Left kidney (tissue), 2 donors: ENCODE results near the gene DLGAP1. TPM values are rescaled to one million over a fixed set of nuclear protein-coding genes. Genes with fewer than 3 reads are reported as not detected.

Source experiments
- DNase-seq: peaks from one replicate; pipeline ENCODE4 v3.0.0-alpha.2; 2013
- polyA plus RNA-seq: library from polyadenylated mRNA; unstranded; fragments of 120-200 nt; gene quantifications from one replicate; pipeline ENCODE4 v1.2.1, GENCODE V29; 2013; ENCODE audit not compliant: insufficient read length

Gene DLGAP1
- polyA plus RNA-seq, 1 donor, result 6.2 TPM

- DNase-seq, result no peak
Observed at GRCh38 chr18:3689986-3690763, 764.9 kb downstream of the DLGAP1 start.

- DNase-seq, result no peak
Observed at GRCh38 chr18:3689091-3689490, 766.0 kb downstream of the DLGAP1 start.

- peak; percentile 70 for DNase-seq
Observed at GRCh38 chr18:3688690-3689089, 766.4 kb downstream of the DLGAP1 start.

GRCh38 chr18:3683483-3683882 lies 771.6 kb downstream of the DLGAP1 start:
- DNase-seq, result no peak

GRCh38 chr18:3682061-3682460 lies 773.0 kb downstream of the DLGAP1 start:
- no peak for DNase-seq

- DNase-seq, result no peak
Observed at GRCh38 chr18:3679241-3679640, 775.9 kb downstream of the DLGAP1 start.

- DNase-seq, result no peak
Observed at GRCh38 chr18:3675994-3676393, 779.1 kb downstream of the DLGAP1 start.

- DNase-seq, result no peak
Observed at GRCh38 chr18:3675446-3675845, 779.7 kb downstream of the DLGAP1 start.

- DNase-seq, result no peak
Observed at GRCh38 chr18:3671176-3671575, 783.9 kb downstream of the DLGAP1 start.

- no peak for DNase-seq
Observed at GRCh38 chr18:3669376-3669775, 785.7 kb downstream of the DLGAP1 start.

GRCh38 chr18:3667255-3668137 lies 787.6 kb downstream of the DLGAP1 start:
- DNase-seq, result no peak

- no peak for DNase-seq
Observed at GRCh38 chr18:3666526-3667254, 788.4 kb downstream of the DLGAP1 start.

- peak; percentile 90 for DNase-seq
Observed at GRCh38 chr18:3665780-3666525, 789.2 kb downstream of the DLGAP1 start.

GRCh38 chr18:3665204-3665603 lies 789.9 kb downstream of the DLGAP1 start:
- no peak for DNase-seq

- no peak for DNase-seq
Observed at GRCh38 chr18:3664563-3665178, 790.4 kb downstream of the DLGAP1 start.

- no peak for DNase-seq
Observed at GRCh38 chr18:3663870-3664512, 791.1 kb downstream of the DLGAP1 start.

- DNase-seq, result no peak
Observed at GRCh38 chr18:3661989-3662388, 793.1 kb downstream of the DLGAP1 start.

- no peak for DNase-seq
Observed at GRCh38 chr18:3660739-3661515, 794.2 kb downstream of the DLGAP1 start.

- no peak for DNase-seq
Observed at GRCh38 chr18:3658529-3658928, 796.6 kb downstream of the DLGAP1 start.
